NCI-H446 treated with DMSO at 0.1 percent for 48 hours (cell line): Measurements from ENCODE around the gene VENTX.

Experiments
- DNase-seq: peaks from one replicate; lab custom pipeline; 2025; lab: John Stamatoyannopoulos, UW

Gene VENTX

GRCh38 chr10:133201948-133202725 lies 35.5 kb upstream of the VENTX start:
- DNase-seq: no peak

- no peak for DNase-seq
These were observed 34.6 kb upstream of the VENTX start for GRCh38 chr10:133202778-133203651.

- no peak for DNase-seq
These were observed 33.9 kb upstream of the VENTX start for GRCh38 chr10:133203652-133204195.

DNA sequence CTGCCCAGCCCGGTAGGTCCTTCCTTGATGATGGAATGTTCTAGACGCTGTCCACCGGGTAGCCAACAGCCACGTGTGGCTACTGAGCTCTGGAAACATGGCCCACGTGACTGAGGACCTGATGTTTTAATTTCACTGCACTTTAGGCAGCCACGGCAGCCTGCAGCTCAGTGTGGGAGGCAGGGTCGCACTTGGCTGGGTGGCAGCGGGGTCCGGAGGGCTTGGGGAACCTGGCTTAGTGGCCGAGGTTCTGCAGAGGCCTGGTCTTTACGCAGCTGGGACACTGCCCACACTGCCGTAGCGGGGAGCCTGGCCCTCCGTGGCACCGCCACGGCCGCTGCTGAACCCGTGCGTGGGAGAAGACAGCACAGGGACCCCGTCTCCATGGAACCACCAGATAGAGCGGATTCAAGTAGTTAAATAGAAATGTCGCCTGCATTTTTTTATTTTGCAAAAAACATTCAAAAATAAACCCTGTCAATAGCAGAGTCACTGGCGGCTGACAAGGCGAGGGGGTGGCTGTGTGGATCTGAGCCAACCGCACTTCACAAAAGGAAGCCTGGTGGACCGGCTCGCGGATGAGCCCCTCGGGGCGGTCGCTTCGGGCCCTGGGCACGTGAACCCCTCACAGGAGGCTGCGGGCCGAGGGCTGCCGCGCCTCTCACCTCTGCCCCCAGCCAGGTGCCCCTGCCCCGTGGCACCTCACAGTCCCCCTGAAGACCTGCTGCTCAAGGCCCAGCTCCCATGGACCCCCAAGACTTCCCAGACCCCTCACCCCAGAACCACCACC lies 33.2 kb upstream of the VENTX start:
- DNase-seq: no peak

GRCh38 chr10:133205146-133205545 lies 32.5 kb upstream of the VENTX start:
- DNase-seq: no peak

- no peak for DNase-seq
These were observed 31.2 kb upstream of the VENTX start for GRCh38 chr10:133206356-133207040.

DNA sequence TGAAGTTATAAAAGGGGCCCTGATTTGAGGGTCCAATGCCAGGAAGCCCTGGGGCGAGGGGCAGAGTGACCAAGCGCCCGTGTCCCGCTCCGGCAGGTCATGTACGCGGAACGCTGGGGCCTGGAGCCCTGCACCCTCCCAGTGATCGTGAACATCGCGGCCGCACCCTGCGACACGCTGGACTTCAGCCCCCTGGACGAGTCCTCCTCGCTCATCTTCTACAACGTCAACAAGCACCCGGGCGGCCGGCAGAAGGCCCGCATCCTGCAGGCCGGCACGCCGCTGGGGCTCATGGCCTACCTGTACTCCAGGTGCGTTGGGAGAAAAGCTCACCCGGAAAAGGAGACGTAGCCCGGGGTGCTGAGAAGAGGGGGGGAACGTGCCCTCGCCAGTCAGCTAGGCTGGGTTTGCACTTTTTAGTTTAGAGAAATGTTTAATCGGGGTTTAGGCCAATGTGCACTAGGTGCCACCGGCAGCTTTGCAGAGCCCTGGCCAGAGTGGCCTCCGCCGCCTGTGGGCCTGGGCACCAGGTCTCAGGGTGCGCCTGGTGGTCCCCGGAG lies 30.5 kb upstream of the VENTX start:
- DNase-seq: no peak

GRCh38 chr10:133207627-133208026 lies 30.0 kb upstream of the VENTX start:
- no peak for DNase-seq

DNA sequence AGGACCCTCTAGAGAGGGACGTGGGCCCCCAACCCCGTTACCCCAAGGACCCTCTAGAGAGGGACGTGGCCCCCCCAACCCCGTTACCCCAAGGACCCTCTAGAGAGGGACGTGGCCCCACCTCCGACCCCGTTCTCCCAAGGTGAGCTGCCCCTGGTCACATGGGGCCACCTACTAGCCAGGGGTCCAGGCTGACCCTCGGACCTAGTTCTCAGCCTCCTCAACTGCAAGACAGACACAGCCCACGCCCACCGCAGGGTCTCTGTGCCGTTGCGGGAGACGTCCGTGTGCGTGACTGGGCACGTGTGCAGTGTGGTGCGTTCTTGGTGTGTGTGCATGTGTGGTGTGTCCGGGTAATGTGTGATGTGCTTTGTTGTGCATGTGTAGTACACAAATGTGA lies 29.2 kb upstream of the VENTX start:
- DNase-seq: no peak

- DNase-seq: no peak
These were observed 28.5 kb upstream of the VENTX start for GRCh38 chr10:133209117-133209516.

DNA sequence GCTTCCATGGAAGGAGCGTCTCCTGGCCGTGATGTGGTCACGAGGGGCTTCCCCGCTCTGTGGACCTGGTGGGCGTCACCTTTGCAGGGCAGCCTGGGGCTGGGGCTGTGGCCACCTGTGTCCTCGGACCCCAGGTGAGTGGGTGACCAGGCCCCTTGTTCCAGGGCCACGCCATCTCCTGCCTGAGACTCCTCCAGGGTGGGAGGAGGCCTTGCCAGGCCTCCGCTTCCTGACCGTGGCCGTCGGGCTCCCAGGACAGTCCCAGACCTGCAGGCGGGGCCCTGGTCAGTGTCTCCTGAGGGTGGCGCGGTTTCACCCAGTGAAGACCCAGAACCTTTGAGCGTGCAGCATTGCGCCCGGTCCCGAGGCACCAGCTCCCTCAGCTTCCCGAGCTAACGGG lies 28.0 kb upstream of the VENTX start:
- no peak for DNase-seq

GRCh38 chr10:133210398-133211140 lies 27.1 kb upstream of the VENTX start:
- no peak for DNase-seq

- no peak for DNase-seq
These were observed 26.4 kb upstream of the VENTX start for GRCh38 chr10:133211141-133211830.

GRCh38 chr10:133211959-133212852 lies 25.4 kb upstream of the VENTX start:
- no peak for DNase-seq

GRCh38 chr10:133212853-133213494 lies 24.7 kb upstream of the VENTX start:
- DNase-seq: no peak

DNA sequence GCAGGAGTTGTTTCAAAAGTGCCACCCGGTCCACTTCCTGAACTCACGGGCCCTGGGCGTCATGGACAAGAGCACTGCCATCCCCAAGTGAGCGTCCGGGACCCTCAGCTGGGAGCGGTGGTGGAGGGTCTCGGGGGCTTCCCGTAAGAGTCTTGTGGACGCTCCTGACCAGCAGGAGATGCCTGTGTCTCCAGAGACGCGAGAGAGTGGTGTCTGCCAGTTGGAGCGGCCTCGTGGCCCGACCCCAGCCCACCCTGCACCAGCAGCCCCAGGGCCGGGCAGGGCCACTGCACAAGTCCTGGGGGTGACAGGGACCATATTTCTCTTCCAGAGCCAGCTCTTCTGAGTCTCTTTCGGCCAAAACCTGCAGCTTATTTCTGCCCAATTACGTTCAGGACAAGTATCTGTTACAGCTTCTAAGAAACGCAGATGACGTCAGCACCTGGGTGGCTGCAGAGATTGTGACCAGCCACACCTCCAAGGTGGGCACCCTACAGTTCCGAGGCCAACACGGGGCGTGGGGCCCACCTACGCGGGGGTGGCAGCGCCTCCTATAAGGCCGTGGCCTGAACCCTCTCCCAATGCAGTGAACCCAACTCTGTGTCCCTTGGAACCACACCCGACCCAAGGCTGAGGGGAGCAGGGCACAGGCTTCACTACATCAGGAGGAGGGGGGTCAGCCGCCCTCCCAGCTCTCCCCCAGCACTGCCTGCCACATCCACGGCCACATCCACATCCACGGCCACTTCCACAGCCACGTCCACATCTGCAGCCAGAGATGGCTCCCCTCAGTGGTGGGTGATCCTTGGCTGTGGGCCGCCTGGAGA lies 23.8 kb upstream of the VENTX start:
- no peak for DNase-seq
